GM19193 (cell line): Measurements from ENCODE around the gene GMDS.

Experiments
- POLR2A ChIP-seq: IDR thresholded peaks from 4 replicates; pipeline ENCODE4 v1.6.1; 2011; ENCODE audit not compliant: insufficient read depth, insufficient read length; ENCODE audit errors: extremely low read depth

GMDS gene

GRCh38 chr6:1767481-1768246, 477.7 kb downstream of the GMDS start:
- TF ChIP-seq POLR2A = no peak

DNA sequence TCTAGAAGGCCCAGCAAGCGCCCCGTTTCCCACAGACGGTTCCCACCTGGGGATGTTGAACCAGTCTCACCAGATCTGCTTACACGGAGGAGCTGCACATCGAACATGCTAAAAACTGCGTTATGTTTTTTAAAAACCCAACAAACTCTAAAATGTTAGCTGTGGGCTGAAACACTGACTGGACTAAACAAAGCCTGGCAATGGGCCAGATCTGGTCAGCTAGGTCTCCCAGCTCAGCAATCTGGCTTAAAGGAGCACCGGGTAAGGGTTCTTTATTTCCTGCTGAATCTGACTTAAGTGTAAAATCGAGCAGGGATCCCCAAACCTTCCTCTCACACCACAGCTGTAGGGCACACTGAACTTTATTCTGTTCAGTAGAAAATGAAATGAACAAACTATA, 478.8 kb downstream of the GMDS start:
- no peak for TF ChIP-seq POLR2A

- TF ChIP-seq POLR2A = no peak
These were observed 480.1 kb downstream of the GMDS start for GRCh38 chr6:1765160-1765903.

- no peak for TF ChIP-seq POLR2A
These were observed 480.9 kb downstream of the GMDS start for GRCh38 chr6:1764397-1764987.

- TF ChIP-seq POLR2A = no peak
These were observed 482.0 kb downstream of the GMDS start for GRCh38 chr6:1763404-1763803.

DNA sequence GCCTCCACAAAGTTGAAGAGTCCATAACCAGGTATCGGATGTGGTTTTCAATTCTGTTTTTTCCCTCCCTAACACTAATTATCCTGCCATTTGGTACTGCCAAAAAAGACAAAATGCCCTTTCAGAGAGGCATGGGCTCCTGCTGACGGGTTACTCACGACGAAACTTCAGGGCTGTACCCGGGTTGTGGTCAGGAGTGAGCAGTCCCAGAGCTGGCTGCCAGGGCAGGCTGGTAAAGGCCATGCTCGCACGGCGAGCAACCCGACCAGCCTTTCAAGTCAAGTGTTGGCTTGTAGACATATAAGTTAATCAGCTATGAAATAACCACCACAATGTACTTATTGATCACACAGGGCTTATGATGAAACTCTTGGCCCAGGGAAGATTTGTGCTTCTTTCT, 483.2 kb downstream of the GMDS start:
- TF ChIP-seq POLR2A = no peak

DNA sequence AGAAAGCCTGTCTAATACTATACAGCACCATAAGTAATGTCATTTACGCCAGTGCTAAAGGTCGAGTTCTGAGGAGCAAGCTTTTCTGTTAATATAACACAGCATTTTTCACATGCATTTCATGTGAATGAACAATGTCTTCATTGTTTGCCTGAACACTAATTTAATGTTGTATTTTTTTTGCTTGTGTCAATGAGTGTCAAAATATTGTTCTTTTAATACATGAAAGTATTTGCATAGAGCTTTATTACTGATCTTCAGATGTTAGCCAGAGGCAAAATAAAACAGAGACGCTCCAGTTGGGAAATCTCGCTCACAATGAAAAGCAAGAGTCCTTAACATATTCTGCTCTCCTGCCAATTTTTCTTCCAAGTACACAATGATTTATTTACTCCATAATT, 483.9 kb downstream of the GMDS start:
- no peak for TF ChIP-seq POLR2A

- TF ChIP-seq POLR2A = no peak
These were observed 484.5 kb downstream of the GMDS start for GRCh38 chr6:1760876-1761275.

- TF ChIP-seq POLR2A = no peak
These were observed 485.5 kb downstream of the GMDS start for GRCh38 chr6:1759870-1760269.

DNA sequence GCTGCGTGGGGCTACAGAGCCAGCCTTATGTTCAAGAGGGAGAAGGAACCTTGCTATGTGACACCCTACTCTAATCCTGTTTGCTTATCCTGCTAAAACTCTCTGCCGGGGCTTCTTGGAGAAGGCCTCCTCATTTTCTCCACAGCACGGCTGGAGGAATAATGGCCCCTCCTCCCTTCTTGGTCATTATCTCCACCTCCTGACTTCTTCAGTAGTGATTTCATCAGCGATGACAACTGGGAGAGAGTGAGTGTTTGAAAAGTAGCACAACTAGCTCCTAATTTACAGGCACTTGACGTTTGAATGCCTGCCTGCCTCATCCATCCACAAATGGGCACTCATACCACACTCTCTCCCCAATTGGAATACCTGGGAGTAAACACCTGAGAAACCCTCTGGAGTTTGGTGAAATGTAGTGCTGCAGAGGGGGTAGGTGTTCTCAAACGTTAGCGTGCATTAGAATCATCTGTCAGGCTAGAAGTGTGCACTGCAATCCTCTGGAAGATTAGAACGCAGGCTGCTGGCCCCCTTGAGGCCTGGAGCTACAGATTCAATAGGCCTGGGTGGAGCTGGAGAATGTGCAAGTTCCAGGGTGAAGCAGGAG, 487.2 kb downstream of the GMDS start:
- TF ChIP-seq POLR2A = no peak

DNA sequence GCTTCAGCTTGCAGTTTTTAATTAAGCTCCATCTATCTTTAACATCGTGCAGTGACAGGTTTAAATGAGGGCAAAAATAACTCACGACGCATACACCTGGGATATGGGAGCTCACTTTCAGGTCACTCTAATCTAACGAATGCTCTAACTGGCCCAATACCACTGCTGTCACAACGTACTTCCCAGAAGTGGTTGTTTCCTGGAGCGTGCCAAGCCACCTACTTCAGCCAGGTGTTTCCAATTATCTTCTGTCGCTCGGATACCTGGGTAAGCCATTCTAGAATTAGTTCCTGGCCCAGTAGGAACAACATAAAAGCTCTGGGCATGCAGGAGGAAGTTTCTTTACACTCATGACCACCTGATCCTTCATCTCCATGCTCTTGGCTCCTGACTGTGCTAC, 488.3 kb downstream of the GMDS start:
- TF ChIP-seq POLR2A = no peak

GRCh38 chr6:1756472-1757129, 488.8 kb downstream of the GMDS start:
- TF ChIP-seq POLR2A = no peak

- no peak for TF ChIP-seq POLR2A
These were observed 496.4 kb downstream of the GMDS start for GRCh38 chr6:1749041-1749440.

GRCh38 chr6:1747531-1747930, 497.9 kb downstream of the GMDS start:
- no peak for TF ChIP-seq POLR2A

- TF ChIP-seq POLR2A = no peak
These were observed 498.4 kb downstream of the GMDS start for GRCh38 chr6:1747003-1747402.

DNA sequence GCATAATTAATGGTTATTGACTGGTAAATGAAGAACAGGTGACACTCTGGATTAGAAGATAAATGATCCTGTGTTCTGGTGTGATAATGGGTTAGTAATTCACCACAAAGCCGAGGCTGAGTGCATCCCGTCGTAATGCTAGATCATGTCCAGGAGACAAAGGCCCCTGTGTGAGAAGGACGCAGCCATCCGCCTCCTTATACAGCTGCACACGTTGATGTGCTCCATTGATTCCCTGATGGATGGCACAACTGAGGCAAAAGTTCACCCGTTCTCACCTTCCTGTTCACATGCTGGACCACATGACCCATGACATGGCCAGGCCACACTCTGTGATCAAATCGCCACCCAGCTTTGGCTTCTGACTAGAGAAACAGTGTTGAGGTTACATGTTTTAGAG, 499.6 kb downstream of the GMDS start:
- TF ChIP-seq POLR2A = no peak

DNA sequence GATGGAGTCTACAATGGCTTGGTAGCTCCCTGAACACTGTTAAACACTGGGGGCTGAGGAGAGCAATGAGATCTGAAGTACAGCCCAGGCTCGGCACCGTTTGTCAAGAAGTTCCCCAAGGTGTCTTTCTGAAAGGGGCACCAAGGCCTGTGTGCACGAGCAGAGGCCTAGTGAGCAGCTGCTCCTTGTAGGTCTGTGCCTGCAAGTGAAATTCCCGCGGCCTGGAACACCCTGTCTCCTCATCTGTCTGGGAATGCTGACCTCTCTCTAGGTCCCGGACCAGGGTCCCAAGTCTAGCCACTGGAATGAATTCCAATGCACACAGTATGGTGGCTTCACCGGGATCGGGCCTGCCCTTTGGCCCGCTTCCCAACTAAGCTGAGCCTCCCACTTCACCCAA, 500.9 kb downstream of the GMDS start:
- TF ChIP-seq POLR2A = no peak
